HepG2 (cell line): Measurements from ENCODE around the gene PRKCZ. TPM values are rescaled to one million over a fixed set of nuclear protein-coding genes. Genes with fewer than 3 reads are reported as not detected.

ENCODE experiments used
- HDAC1 ChIP-seq: sonication (generic); formaldehyde crosslinking; IDR thresholded peaks from 2 replicates; pipeline ENCODE4 v1.5.1; 2020; ENCODE audit warnings: mild to moderate bottlenecking, missing genetic modification reagents
- HES4 ChIP-seq: sonication (generic); formaldehyde crosslinking; IDR thresholded peaks from 2 replicates; pipeline ENCODE4 v1.9.0; 2021; ENCODE audit warnings: mild to moderate bottlenecking, missing genetic modification reagents, borderline replicate concordance
- IKZF4 ChIP-seq: sonication (generic); formaldehyde crosslinking; IDR thresholded peaks from 2 replicates; pipeline ENCODE4 v1.5.1; 2020; ENCODE audit warnings: borderline replicate concordance, mild to moderate bottlenecking, low read depth, missing genetic modification reagents; ENCODE audit errors: not compliant biosample characterization
- MLLT10 ChIP-seq: sonication (generic); formaldehyde crosslinking; IDR thresholded peaks from 2 replicates; pipeline ENCODE4 v1.4.0; 2020; ENCODE audit warnings: missing genetic modification reagents
- MTA3 ChIP-seq: sonication (generic); formaldehyde crosslinking; IDR thresholded peaks from 2 replicates; pipeline ENCODE4 v1.4.0; 2020; ENCODE audit warnings: missing genetic modification reagents
- NFIB ChIP-seq: sonication (generic); formaldehyde crosslinking; IDR thresholded peaks from 2 replicates; pipeline ENCODE4 v1.9.0; 2021; ENCODE audit warnings: missing genetic modification reagents, mild to moderate bottlenecking, borderline replicate concordance
- NPAS2 ChIP-seq: sonication (generic); formaldehyde crosslinking; IDR thresholded peaks from 2 replicates; pipeline ENCODE4 v1.8.0; 2022; ENCODE audit warnings: mild to moderate bottlenecking, missing genetic modification reagents, borderline replicate concordance
- RXRA ChIP-seq: sonication (generic); formaldehyde crosslinking; IDR thresholded peaks from 2 replicates; pipeline ENCODE4 v1.5.1; 2020; ENCODE audit warnings: missing genetic modification reagents
- U2AF2 ChIP-seq: fragments of 200-400 bp; formaldehyde crosslinking; IDR thresholded peaks from 2 replicates; pipeline ENCODE4 v1.6.1; 2017; ENCODE audit warnings: low read depth, mild to moderate bottlenecking, low read length
- ZFP82 ChIP-seq: sonication (generic); formaldehyde crosslinking; IDR thresholded peaks from 2 replicates; pipeline ENCODE4 v1.5.1; 2020; ENCODE audit warnings: mild to moderate bottlenecking, missing genetic modification reagents, borderline replicate concordance
- ZNF180 ChIP-seq: sonication (generic); formaldehyde crosslinking; IDR thresholded peaks from 2 replicates; pipeline ENCODE4 v1.4.0; 2020; ENCODE audit warnings: low read depth, missing genetic modification reagents, borderline replicate concordance
- ZNF24 ChIP-seq: fragments of 450-650 bp; IDR thresholded peaks from 2 replicates; pipeline ENCODE4 v1.6.1; 2017; ENCODE audit warnings: antibody characterized with exemption, mild to moderate bottlenecking
- ZNF549 ChIP-seq: sonication (generic); formaldehyde crosslinking; IDR thresholded peaks from 2 replicates; pipeline ENCODE4 v1.5.0; 2020; ENCODE audit warnings: missing genetic modification reagents
- ZNF724P ChIP-seq: sonication (generic); formaldehyde crosslinking; IDR thresholded peaks from 2 replicates; pipeline ENCODE4 v1.8.0; 2022; ENCODE audit warnings: missing genetic modification reagents, borderline replicate concordance
- ZNF777 ChIP-seq: sonication (generic); formaldehyde crosslinking; IDR thresholded peaks from 2 replicates; pipeline ENCODE4 v1.4.0; 2020; ENCODE audit warnings: missing genetic modification reagents
- polyA plus RNA-seq, 8 experiments: library from polyadenylated mRNA; depleted of rRNA in 3 of 8; stranded (reverse) in 7 of 8; unstranded in 1 of 8; fragments of >200 nt; fragmentation: Illumina TruSeq in 4 of 8; extraction: Trizol in 4 of 8; gene quantifications; 2 replicates each; pipeline versions ENCODE4 v1.2.1 to v1.2.3, GENCODE V29; 2011 to 2016; ENCODE audit warnings: low read depth in 4 of 8, missing spikeins in 1 of 8, mixed read lengths in 1 of 8; ENCODE audit not compliant: insufficient read depth in 1 of 8
- total RNA-seq, 5 experiments: library from RNA; depleted of rRNA; stranded (reverse); fragments of >200 nt; fragmentation: Illumina TruSeq; extraction: Trizol; gene quantifications; 2 replicates each; pipeline ENCODE4 v1.2.3, GENCODE V29; 2016; ENCODE audit warnings: low read depth in 1 of 5
- TF ChIP-seq, protein P1 (sequence below): fragments of 450-650 bp; IDR thresholded peaks from 2 replicates; pipeline ENCODE4 v1.6.1; 2016
- TF ChIP-seq, protein P2 (sequence below): sonication (generic); formaldehyde crosslinking; IDR thresholded peaks from 2 replicates; pipeline ENCODE4 v1.4.0; 2020; ENCODE audit warnings: missing genetic modification reagents
- TF ChIP-seq, protein P3 (sequence below): IDR thresholded peaks from 2 replicates; pipeline ENCODE4 v1.6.1; 2012; ENCODE audit warnings: low read depth, low read length, improper control_type of control experiment
- TF ChIP-seq, protein P4 (sequence below): IDR thresholded peaks from 2 replicates; pipeline ENCODE4 v1.6.1; 2016; ENCODE audit warnings: control low read depth

The PRKCZ gene
- total and polyA plus RNA-seq, 2 of the 13 experiments (the other 11 are each of a cell fraction or from before 2014, with no cell fraction given) = 34.7 to 85.2 TPM

DNA sequence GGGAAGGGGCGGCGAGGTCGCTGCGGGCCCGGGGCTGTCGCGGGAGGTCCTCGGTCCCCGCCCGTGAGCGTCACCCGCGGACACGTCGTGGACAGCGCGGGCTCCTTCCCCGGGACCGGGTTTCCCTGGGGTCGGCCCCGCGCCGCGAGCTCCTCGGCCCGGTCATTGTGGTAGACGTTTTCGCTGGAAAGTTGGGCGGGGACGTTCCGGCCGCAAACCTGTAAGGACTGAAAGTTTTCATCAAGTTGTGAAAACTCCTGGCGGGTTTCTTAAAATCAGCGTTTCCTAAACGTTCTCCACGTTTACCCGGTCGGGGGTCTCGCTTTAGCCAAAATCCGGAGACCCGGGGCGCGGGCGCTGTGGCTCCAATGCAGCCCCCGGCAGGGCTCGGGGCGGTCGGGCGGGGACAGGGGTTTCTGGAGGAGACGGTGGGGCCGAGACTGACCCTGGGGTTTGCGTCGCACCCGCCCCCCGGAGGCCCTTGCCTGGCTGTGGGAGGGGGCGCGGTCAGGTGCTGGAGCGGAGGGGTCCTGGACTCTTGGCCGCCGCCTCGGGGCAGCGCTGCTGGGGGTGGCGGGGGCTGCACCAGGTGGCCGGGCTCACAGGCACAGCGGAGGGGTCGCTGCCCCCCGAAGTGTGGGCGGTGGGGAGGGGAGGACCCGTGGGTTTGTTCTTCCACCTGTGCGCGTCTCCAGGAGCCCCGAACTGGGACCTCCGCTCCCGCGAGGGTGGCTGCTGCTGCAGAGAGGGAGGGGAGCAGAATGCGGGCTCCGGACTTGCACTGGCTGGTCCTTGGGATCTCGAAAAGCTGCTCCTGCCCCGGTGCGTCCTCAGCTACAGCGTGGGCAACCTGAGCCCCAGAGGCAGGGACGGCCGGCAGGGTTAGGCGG, 827 bp downstream of the PRKCZ start (continued):
- TF ChIP-seq, protein P1, sequence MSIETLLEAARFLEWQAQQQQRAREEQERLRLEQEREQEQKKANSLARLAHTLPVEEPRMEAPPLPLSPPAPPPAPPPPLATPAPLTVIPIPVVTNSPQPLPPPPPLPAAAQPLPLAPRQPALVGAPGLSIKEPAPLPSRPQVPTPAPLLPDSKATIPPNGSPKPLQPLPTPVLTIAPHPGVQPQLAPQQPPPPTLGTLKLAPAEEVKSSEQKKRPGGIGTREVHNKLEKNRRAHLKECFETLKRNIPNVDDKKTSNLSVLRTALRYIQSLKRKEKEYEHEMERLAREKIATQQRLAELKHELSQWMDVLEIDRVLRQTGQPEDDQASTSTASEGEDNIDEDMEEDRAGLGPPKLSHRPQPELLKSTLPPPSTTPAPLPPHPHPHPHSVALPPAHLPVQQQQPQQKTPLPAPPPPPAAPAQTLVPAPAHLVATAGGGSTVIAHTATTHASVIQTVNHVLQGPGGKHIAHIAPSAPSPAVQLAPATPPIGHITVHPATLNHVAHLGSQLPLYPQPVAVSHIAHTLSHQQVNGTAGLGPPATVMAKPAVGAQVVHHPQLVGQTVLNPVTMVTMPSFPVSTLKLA = no peak
- TF ChIP-seq RXRA (peak; percentile 23; the same call in 1 of the 2 replicates), MTA3 (CRISPR knock-in tag) (no peak), ZFP82 (CRISPR knock-in tag) (0 out of 2 replicates have a peak, but pooled peaks have one; percentile 41), HES4 (peak; percentile 48; the same call in 1 of the 2 replicates), ZNF724P (CRISPR knock-in tag) (no peak), NFIB (CRISPR knock-in tag) (no peak), HDAC1 (CRISPR knock-in tag) (0 out of 2 replicates have a peak, but pooled peaks have one; percentile 30), ZNF24 (no peak), U2AF2 (no peak), IKZF4 (CRISPR knock-in tag) (no peak), ZNF180 (CRISPR knock-in tag) (no peak), ZNF777 (CRISPR knock-in tag) (peak; percentile 88), NPAS2 (no peak), MLLT10 (CRISPR knock-in tag) (no peak), ZNF549 (CRISPR knock-in tag) (no peak)
- TF ChIP-seq, protein P2, sequence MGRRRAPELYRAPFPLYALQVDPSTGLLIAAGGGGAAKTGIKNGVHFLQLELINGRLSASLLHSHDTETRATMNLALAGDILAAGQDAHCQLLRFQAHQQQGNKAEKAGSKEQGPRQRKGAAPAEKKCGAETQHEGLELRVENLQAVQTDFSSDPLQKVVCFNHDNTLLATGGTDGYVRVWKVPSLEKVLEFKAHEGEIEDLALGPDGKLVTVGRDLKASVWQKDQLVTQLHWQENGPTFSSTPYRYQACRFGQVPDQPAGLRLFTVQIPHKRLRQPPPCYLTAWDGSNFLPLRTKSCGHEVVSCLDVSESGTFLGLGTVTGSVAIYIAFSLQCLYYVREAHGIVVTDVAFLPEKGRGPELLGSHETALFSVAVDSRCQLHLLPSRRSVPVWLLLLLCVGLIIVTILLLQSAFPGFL (CRISPR knock-in tag) = no peak
- TF ChIP-seq, protein P3, sequence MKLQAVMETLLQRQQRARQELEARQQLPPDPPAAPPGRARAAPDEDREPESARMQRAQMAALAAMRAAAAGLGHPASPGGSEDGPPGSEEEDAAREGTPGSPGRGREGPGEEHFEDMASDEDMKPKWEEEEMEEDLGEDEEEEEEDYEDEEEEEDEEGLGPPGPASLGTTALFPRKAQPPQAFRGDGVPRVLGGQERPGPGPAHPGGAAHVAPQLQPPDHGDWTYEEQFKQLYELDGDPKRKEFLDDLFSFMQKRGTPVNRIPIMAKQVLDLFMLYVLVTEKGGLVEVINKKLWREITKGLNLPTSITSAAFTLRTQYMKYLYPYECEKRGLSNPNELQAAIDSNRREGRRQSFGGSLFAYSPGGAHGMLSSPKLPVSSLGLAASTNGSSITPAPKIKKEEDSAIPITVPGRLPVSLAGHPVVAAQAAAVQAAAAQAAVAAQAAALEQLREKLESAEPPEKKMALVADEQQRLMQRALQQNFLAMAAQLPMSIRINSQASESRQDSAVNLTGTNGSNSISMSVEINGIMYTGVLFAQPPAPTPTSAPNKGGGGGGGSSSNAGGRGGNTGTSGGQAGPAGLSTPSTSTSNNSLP = no peak
- TF ChIP-seq, protein P4, sequence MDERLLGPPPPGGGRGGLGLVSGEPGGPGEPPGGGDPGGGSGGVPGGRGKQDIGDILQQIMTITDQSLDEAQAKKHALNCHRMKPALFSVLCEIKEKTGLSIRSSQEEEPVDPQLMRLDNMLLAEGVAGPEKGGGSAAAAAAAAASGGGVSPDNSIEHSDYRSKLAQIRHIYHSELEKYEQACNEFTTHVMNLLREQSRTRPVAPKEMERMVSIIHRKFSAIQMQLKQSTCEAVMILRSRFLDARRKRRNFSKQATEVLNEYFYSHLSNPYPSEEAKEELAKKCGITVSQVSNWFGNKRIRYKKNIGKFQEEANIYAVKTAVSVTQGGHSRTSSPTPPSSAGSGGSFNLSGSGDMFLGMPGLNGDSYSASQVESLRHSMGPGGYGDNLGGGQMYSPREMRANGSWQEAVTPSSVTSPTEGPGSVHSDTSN = no peak
- TF ChIP-seq, all 625 proteins: peak for 24
